ENCODE data around the gene PITPNC1. TPM values are rescaled to one million over a fixed set of nuclear protein-coding genes. Genes with fewer than 3 reads are reported as not detected.

The PITPNC1 gene
- total RNA-seq, 1 donor from 2014 or later = 12.4 TPM

DNA sequence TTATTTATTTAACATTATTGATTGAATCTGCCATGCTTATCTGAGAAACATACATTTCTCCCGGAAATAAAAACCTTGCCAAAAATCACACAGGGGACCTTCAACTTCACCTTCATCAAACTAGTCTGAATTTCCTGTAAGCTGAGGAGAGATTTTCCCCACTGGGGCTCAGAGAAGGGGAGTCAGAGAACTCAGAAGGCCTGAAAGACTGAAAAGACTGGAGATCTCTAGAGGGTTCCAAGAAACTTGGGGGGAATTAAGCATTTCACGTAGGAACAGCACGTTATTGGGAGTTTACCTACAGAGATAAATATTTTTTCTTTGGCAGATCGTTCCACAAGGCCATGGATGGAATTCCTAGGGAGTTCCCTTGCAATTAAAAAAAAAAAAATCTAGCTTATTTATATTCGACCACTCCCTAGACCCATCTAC lies 340.1 kb downstream of the PITPNC1 start:
- H3K36me3 ChIP-seq (ENCODE audit: insufficient read depth, low read length) = peaks cover 18% of the 10 kb centered on the region
- Mint-ChIP-seq H3K4me1 (ENCODE audit: low read depth, unreplicated experiment) (peaks cover 2% of the 10 kb centered on the region), H3K27ac (ENCODE audit: unreplicated experiment) (peak overlapping the region; percentile 99), H3K4me3 (ENCODE audit: unreplicated experiment) (peak overlapping the region; percentile 100), H3K27me3 (ENCODE audit: low read depth, unreplicated experiment) (no peaks in the 10 kb centered on the region), H3K9me3 (ENCODE audit: unreplicated experiment) (no peaks in the 10 kb centered on the region), H3K36me3 (ENCODE audit: low read depth, unreplicated experiment) (no peaks in the 10 kb centered on the region)
- TF ChIP-seq EZH2 (IDR thresholded peaks at IDR 0.05; ENCODE audit: insufficient read depth, low read length) = no peak
- TF ChIP-seq CTCF (IDR thresholded peaks at IDR 0.05; ENCODE audit: insufficient read depth, low read depth, low read length) = no peak
- DNase-seq (ENCODE audit: low read depth) (no peak), FAIRE-seq (no peak)
- peak overlapping the region; percentile 63 for H3K27ac ChIP-seq (ENCODE audit: low read depth, low read length)
- H3K9ac ChIP-seq (ENCODE audit: low read length) = peak overlapping the region; percentile 97
- H3K9me3 ChIP-seq (ENCODE audit: insufficient read depth, low read depth, low read length) = no peaks in the 10 kb centered on the region
- no peaks in the 10 kb centered on the region for H3K27me3 ChIP-seq (ENCODE audit: insufficient read depth, low read length)
- peak overlapping the region; percentile 93 for H3K4me2 ChIP-seq (ENCODE audit: low read length)
- peak overlapping the region; percentile 63 for H2AFZ ChIP-seq (ENCODE audit: low read depth, low read length)
- H3K4me3 ChIP-seq (ENCODE audit: insufficient read depth, low read depth, low read length) = peak overlapping the region; percentile 96
- H4K20me1 ChIP-seq (ENCODE audit: insufficient read depth, low read length) = peaks cover 7% of the 10 kb centered on the region
- H3K4me1 ChIP-seq (ENCODE audit: insufficient read depth, low read length) = peaks cover 17% of the 10 kb centered on the region
- H3K79me2 ChIP-seq (ENCODE audit: insufficient read depth, low read length) = peaks cover 31% of the 10 kb centered on the region

- FAIRE-seq = no peak
- H3K4me2 ChIP-seq (ENCODE audit: low read length) = peak within 1 kb of the TSS; percentile 93
- H3K4me3 Mint-ChIP-seq (ENCODE audit: unreplicated experiment) = peak within 1 kb of the TSS; percentile 100
Measured at GRCh38 chr17:67717624-67718324, 340.7 kb downstream of the PITPNC1 start, which contains the start of gene NOL11. Gene NOL11 (plus strand): TSS chr17:67717936. CDS start chr17:67717948, 12 bp downstream.

More at GRCh38 chr17:67717624-67718324, 340.7 kb downstream of the PITPNC1 start, which contains the start of gene NOL11:
- peaks cover 7% of the 10 kb centered on the region for H4K20me1 ChIP-seq (ENCODE audit: insufficient read depth, low read length)
- H3K4me1 ChIP-seq (ENCODE audit: insufficient read depth, low read length) = peaks cover 17% of the 10 kb centered on the region
- no peaks in the 10 kb centered on the region for H3K27me3 Mint-ChIP-seq (ENCODE audit: low read depth, unreplicated experiment)
- peak; percentile 91 for DNase-seq (ENCODE audit: low read depth)
- H3K9me3 Mint-ChIP-seq (ENCODE audit: unreplicated experiment) = no peaks in the 10 kb centered on the region
- peak within 1 kb of the TSS; percentile 99 for H3K27ac Mint-ChIP-seq (ENCODE audit: unreplicated experiment)
- peak within 1 kb of the TSS; percentile 96 for H3K4me3 ChIP-seq (ENCODE audit: insufficient read depth, low read depth, low read length)
- no peaks in the 10 kb centered on the region for H3K27me3 ChIP-seq (ENCODE audit: insufficient read depth, low read length)
- H3K36me3 ChIP-seq (ENCODE audit: insufficient read depth, low read length) = peaks cover 21% of the 10 kb centered on the region
- peaks cover 2% of the 10 kb centered on the region for H3K4me1 Mint-ChIP-seq (ENCODE audit: low read depth, unreplicated experiment)
- peak; percentile 78 for TF ChIP-seq CTCF (IDR thresholded peaks at IDR 0.05; ENCODE audit: insufficient read depth, low read depth, low read length)
- no peak for TF ChIP-seq EZH2 (IDR thresholded peaks at IDR 0.05; ENCODE audit: insufficient read depth, low read length)
- H3K9me3 ChIP-seq (ENCODE audit: insufficient read depth, low read depth, low read length) = no peaks in the 10 kb centered on the region
- H3K36me3 Mint-ChIP-seq (ENCODE audit: low read depth, unreplicated experiment) = peaks cover 1% of the 10 kb centered on the region
- H3K27ac ChIP-seq (ENCODE audit: low read depth, low read length) = peak within 1 kb of the TSS; percentile 93
- peak within 1 kb of the TSS; percentile 97 for H3K9ac ChIP-seq (ENCODE audit: low read length)
- peak within 1 kb of the TSS; percentile 92 for H2AFZ ChIP-seq (ENCODE audit: low read depth, low read length)
- H3K79me2 ChIP-seq (ENCODE audit: insufficient read depth, low read length) = peaks cover 31% of the 10 kb centered on the region
